ENCODE data around the gene COBL.
"Not testable (repeated sequence)": the region's sequence is repeated elsewhere in the genome, so short reads cannot be mapped to it uniquely, and the experiment has no call there.

Gene COBL

GRCh38 chr7:51017576-51018535 is 298.8 kb downstream of the COBL start:
- DNase-seq: no peak

GRCh38 chr7:51016546-51016945 is 300.1 kb downstream of the COBL start:
- no peak for DNase-seq

- DNase-seq: no peak
Observed at GRCh38 chr7:51015581-51015980, 301.0 kb downstream of the COBL start.

GRCh38 chr7:51014811-51015210 is 301.8 kb downstream of the COBL start:
- DNase-seq: no peak

DNA sequence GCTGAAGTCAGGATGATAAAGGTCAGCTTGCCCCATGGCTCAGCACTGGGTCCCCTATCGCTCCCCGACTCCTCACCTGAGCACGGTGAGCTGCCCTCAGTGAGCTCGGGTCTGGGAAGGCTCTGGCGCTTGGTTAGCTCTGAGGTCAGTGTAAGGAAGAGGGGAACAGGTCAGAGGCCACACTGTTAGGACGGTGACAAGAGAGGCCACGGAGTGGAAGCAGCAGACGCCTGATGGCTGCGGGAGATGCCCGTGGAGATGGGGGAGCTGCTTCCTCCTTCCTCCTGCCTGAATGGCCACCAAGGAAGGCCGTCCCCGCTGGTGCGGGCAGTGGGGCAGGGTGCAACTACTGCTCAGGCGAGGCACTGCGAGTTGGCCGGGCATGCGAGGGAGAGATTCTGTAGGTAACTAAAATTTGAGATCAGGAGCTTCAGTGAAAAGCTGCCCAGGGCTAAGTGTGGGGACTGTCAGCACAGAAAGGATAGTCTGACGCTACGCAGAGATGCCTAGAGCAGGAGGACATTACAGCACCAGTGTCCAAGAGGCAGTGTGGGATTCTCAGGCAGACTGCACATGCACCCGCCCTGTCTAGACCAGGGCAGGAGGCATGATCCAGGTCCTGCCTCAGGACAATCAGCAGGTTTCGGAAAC is 302.6 kb downstream of the COBL start:
- no peak for DNase-seq

- DNase-seq: no peak
Observed at GRCh38 chr7:51013218-51013786, 303.3 kb downstream of the COBL start.

- no peak for DNase-seq
Observed at GRCh38 chr7:51012569-51013217, 303.9 kb downstream of the COBL start.

DNA sequence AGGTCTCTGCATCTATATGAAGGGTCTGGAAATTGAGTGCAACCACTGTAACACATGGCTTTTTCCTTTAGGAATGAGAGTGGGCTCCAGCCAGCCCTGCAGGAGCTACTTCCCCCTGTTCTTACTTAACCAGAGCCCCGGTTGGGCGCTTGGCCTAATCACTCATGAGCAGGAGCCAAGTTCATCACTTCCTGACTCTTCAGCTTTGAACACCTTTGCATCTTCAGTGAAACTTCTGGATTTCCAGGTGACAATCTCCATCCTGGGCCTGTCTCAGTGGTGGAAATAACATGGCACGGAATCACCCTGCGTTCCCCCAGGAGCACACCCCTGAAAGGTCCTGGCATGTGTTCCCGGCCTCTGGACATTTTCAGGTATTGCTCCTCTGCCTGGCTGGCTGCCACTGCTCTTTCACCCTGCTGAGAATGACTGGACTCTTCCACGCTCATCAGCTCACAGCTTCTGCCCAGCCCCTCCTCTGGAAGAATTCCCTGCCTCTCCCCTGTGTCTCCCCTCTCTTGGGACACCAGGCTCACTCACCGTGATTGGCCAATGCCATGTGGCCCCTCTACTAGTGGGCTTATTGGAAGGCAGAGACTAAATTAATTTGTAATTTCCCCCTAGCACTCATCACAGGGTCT is 304.8 kb downstream of the COBL start:
- no peak for DNase-seq

DNA sequence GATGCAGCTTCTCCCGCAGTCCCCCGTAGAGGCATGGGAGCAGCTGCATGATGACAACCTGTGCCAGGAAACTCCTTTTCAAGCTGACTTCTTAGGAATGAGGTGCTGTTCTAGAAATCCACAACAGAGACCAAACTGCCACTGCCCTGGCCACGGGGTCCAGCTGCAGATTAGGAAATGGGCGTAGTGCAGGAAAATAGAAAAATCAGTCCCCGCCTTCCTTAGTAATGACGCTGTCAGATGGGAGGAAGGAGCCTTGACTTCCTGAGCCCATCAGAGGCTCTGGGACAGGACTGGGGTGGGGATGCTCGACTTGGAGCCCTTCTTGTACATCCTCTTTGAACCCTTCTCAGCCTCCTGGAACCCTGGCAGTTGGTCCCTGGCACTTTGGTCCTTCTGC is 306.1 kb downstream of the COBL start:
- DNase-seq: no peak

GRCh38 chr7:51009716-51010496 is 306.7 kb downstream of the COBL start:
- DNase-seq: no peak

GRCh38 chr7:51007551-51008505 is 308.8 kb downstream of the COBL start:
- no peak for DNase-seq

DNA sequence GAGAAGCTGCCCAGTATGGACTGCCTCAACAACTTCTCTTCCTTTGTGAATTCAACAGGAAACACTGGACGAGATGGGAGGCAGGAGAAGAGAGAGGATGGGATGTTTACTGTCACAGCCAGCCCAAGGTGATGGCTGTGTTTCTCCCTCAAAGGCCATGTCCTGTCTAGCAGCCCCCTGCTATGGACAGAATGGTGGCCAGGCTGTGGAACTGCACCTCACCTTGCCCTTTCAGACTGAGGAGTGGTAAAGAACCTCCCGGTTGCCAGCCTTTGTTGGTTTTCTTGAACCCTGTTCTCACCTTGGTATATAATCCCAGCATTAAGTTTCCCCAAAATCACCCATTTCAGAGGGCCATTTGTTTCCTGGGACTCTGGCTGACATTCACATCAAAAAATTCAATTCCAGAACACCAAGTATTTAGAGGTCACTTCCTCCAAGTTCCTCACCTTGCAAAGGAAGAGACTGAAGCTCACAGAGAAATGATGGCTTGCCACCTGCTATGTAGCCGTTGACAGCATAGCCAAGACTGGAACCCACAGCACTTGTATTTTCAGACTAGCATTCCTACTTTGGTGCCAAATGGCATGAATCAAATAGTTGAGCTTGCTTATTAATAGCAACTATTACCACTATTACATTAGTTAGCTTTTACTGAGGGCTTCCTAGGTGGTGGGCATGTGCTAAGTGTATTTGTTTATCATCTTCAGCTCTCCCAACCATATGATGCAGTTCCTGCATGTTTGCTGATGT is 309.9 kb downstream of the COBL start:
- no peak for DNase-seq

- no peak for DNase-seq
Observed at GRCh38 chr7:51005074-51005473, 311.5 kb downstream of the COBL start.

GRCh38 chr7:51000956-51001355 is 315.7 kb downstream of the COBL start:
- no peak for DNase-seq

GRCh38 chr7:50994753-50995319 is 321.8 kb downstream of the COBL start:
- no peak for DNase-seq

- not testable (repeated sequence) for DNase-seq
Observed at GRCh38 chr7:50990214-50990613, 326.4 kb downstream of the COBL start.

DNA sequence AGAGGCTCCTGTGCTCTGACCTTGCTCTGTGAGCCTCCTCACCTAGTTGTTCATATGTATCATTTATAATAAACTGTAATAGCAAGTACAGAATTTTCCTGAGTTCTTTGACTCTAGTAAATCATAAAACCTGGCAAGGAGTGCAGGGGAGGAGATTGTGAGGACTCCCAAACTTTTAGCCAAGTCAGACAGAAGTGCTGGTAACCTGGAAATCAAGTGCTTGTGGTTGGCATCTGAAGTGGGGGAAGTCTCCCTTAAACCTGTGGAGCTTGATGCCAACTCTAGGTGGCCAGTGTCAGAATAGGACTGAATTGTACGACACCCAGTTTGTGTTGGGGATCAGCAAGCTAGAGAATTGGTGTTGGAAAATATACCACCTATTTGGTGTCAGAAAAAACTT is 327.6 kb downstream of the COBL start:
- no peak for DNase-seq

DNA sequence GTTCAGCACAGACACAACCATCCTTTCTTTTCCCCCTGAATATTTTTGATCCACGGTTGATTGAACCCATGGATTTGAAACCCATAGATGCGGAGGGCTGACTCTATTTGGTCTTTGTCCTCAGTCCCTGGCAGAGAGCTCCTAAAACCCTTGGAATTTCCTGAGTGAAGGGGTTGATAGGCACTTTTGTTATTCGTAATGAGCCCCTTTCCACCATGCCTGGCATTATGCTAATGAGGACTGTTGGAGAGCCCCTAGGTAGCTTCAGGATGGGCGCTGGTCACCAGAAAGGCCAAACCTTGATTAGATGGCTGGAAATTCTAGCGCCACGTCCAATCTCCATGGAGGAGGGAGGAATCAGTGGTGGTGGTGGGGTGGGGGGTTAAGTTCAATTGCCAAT is 328.1 kb downstream of the COBL start:
- DNase-seq: no peak

GRCh38 chr7:50985096-50985495 is 331.5 kb downstream of the COBL start:
- DNase-seq: no peak

DNA sequence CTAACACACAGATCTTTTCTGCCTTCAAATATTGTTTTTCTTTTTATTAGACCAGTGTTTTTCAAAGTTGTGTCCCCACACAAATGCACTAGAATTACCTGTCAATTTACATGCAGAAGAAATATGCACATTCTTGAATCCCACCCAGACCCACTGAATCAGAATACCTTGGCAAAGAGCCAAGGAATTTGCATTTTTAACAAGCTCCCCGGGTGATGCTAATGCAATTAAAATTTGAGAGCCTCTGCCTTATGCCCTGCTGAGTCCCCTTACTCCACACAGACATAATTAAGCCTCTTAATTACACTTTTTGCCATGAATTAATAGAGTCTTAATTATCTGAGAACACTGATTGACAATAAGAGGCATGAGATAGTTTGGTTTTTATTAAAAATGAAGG is 332.8 kb downstream of the COBL start:
- no peak for DNase-seq

Measured in NCI-H1417 (cell line).